HepG2 (cell line): ENCODE results near the gene SYN1. TPM values are rescaled to one million over a fixed set of nuclear protein-coding genes. Genes with fewer than 3 reads are reported as not detected.

ENCODE experiments used
- ATAC-seq: fragments of 200-7000 bp; cut with Tn5 transposase; 3 replicates; pipeline ENCODE4 v1.9.1; 2020; ENCODE audit warnings: mild to moderate bottlenecking, moderate library complexity
- BruUV-seq: library from RNA; stranded (reverse); fragments of 400-500 nt; replicated peaks from 2 replicates; lab custom pipeline; 2021; lab: Mats Ljungman, UMichigan
- CTCF ChIA-PET: fragments of 300-600 bp; formaldehyde crosslinking; extraction: SDS; loops from one replicate; lab custom pipeline; 2021; ENCODE audit warnings: low total read pairs, inconsistent platforms, low intra/inter-chr PET ratio; lab: Yijun Ruan, JAX
- POLR2A ChIA-PET: fragments of 350-600 bp; sonication (Branson Sonifier 250); formaldehyde crosslinking; loops from one replicate; lab custom pipeline; 2020; ENCODE audit warnings: antibody characterized with exemption, inconsistent platforms; lab: Yijun Ruan, JAX
- DNase-seq: peaks from one replicate; pipeline ENCODE4 v3.0.0-alpha.2; 2015; ENCODE audit warnings: low spot score
- FAIRE-seq: peaks from 3 replicates; lab custom pipeline; 2011; peaks lifted over from hg19 to GRCh38; lab: Jason Lieb, UNC
- H2AFZ ChIP-seq: one replicate; pipeline ENCODE4 v1.6.1; 2011; ENCODE audit warnings: low read length, inconsistent platforms
- H3K27ac ChIP-seq: fragments of 300-600 bp; 3 replicates; pipeline ENCODE4 v1.8.0; 2011; ENCODE audit warnings: mixed run types, mild to moderate bottlenecking, mixed read lengths, low read length, inconsistent platforms; ENCODE audit not compliant: insufficient read depth; ENCODE audit errors: extremely low read length
- H3K27me3 ChIP-seq, 2 experiments: fragments of 200-600 bp in 1 of 2; 2 replicates in 1 of 2; 3 replicates in 1 of 2; pipeline versions ENCODE4 v1.6.0 to v1.8.0; 2011; ENCODE audit warnings: low read length in 2 of 2, mild to moderate bottlenecking in 2 of 2, moderate library complexity in 2 of 2, inconsistent platforms in 1 of 2; ENCODE audit not compliant: insufficient read depth in 2 of 2, control insufficient read depth in 1 of 2
- H3K36me3 ChIP-seq, 2 experiments: fragments of 200-600 bp in 1 of 2; replicated peaks in 1 of 2; 2 replicates in 1 of 2; 3 replicates in 1 of 2; pipeline versions ENCODE4 v1.5.1 to v1.8.0; 2011; ENCODE audit warnings: low read length in 2 of 2, inconsistent platforms in 1 of 2; ENCODE audit not compliant: insufficient read depth in 2 of 2, control insufficient read depth in 1 of 2
- H3K4me1 ChIP-seq: 2 replicates; pipeline ENCODE4 v1.5.1; 2012; ENCODE audit warnings: low read length, inconsistent platforms; ENCODE audit not compliant: insufficient read depth
- H3K4me2 ChIP-seq: 2 replicates; pipeline ENCODE4 v1.6.0; 2011; ENCODE audit warnings: low read depth, low read length, inconsistent platforms
- H3K4me3 ChIP-seq, 3 experiments: fragments of 200-600 bp in 1 of 3; sonication (generic), shearing (Covaris generic) in 1 of 3; replicated peaks in 1 of 3; 2 replicates each; pipeline ENCODE4 v1.5.1; 2011 to 2016; ENCODE audit warnings: low read length in 3 of 3, inconsistent platforms in 2 of 3, low read depth in 2 of 3, mild to moderate bottlenecking in 2 of 3, control low read depth in 1 of 3, mixed read lengths in 1 of 3; ENCODE audit not compliant: insufficient read depth in 1 of 3
- H3K79me2 ChIP-seq: one replicate; pipeline ENCODE4 v1.6.1; 2011; ENCODE audit warnings: low read length, inconsistent platforms; ENCODE audit not compliant: insufficient read depth
- H3K9ac ChIP-seq: 2 replicates; pipeline ENCODE4 v1.6.0; 2011; ENCODE audit warnings: mild to moderate bottlenecking, low read depth, low read length, inconsistent platforms; ENCODE audit not compliant: insufficient read depth
- H3K9me3 ChIP-seq: 2 replicates; pipeline ENCODE4 v1.5.1; 2012; ENCODE audit warnings: mild to moderate bottlenecking, low read length
- H4K20me1 ChIP-seq: 2 replicates; pipeline ENCODE4 v1.6.0; 2011; ENCODE audit warnings: inconsistent platforms, mild to moderate bottlenecking, low read length, moderate library complexity; ENCODE audit not compliant: insufficient read depth
- GABPB1 ChIP-seq: IDR thresholded peaks from 2 replicates; pipeline ENCODE4 v1.6.1; 2016; ENCODE audit warnings: mild to moderate bottlenecking, missing genetic modification reagents, moderate library complexity, missing compliant biosample characterization
- ZFP41 ChIP-seq: sonication (generic); formaldehyde crosslinking; IDR thresholded peaks from 2 replicates; pipeline ENCODE4 v1.4.0; 2020; ENCODE audit warnings: mild to moderate bottlenecking, missing genetic modification reagents, borderline replicate concordance
- ZNF253 ChIP-seq: sonication (generic); formaldehyde crosslinking; IDR thresholded peaks from 2 replicates; pipeline ENCODE4 v1.8.0; 2022; ENCODE audit warnings: mild to moderate bottlenecking, missing genetic modification reagents, borderline replicate concordance
- ZNF777 ChIP-seq: sonication (generic); formaldehyde crosslinking; IDR thresholded peaks from 2 replicates; pipeline ENCODE4 v1.4.0; 2020; ENCODE audit warnings: missing genetic modification reagents
- WGBS: methylation state at CpG from one replicate; pipeline ENCODE4 v1.1.6; 2017; ENCODE audit warnings: low lambda C conversion rate; 5-methylcytosine and 5-hydroxymethylcytosine counted together
- in situ Hi-C: cut with HindIII; loops from 2 replicates; pipeline ENCODE4 v1.10.0; 2017; ENCODE audit warnings: low pct_unique_long_range_greater_than_20kb; ENCODE audit not compliant: extremely low pct_ligation_motif_present
- intact Hi-C: fragments of 100-400 bp; cut with micrococcal nuclease; formaldehyde crosslinking; loops from one replicate; pipeline ENCODE4 v1.10.0; 2022; ENCODE audit not compliant: unreplicated experiment
- polyA plus RNA-seq, 8 experiments: library from polyadenylated mRNA; depleted of rRNA in 3 of 8; stranded (reverse) in 7 of 8; unstranded in 1 of 8; fragments of >200 nt; fragmentation: Illumina TruSeq in 4 of 8; extraction: Trizol in 4 of 8; gene quantifications; 2 replicates each; pipeline versions ENCODE4 v1.2.1 to v1.2.3, GENCODE V29; 2011 to 2016; ENCODE audit warnings: low read depth in 4 of 8, missing spikeins in 1 of 8, mixed read lengths in 1 of 8; ENCODE audit not compliant: insufficient read depth in 1 of 8
- total RNA-seq, 5 experiments: library from RNA; depleted of rRNA; stranded (reverse); fragments of >200 nt; fragmentation: Illumina TruSeq; extraction: Trizol; gene quantifications; 2 replicates each; pipeline ENCODE4 v1.2.3, GENCODE V29; 2016; ENCODE audit warnings: low read depth in 1 of 5
- TF ChIP-seq, protein P1 (sequence below): sonication (generic); formaldehyde crosslinking; IDR thresholded peaks from 2 replicates; pipeline ENCODE4 v1.5.1; 2020; ENCODE audit warnings: mild to moderate bottlenecking, missing genetic modification reagents, moderate library complexity
- TF ChIP-seq, protein P2 (sequence below), 2 experiments: sonication (generic) in 1 of 2; formaldehyde crosslinking in 1 of 2; IDR thresholded peaks; 2 replicates each; pipeline versions ENCODE4 v1.4.0 to v1.6.1; 2018 to 2020; ENCODE audit warnings: missing genetic modification reagents in 2 of 2, borderline replicate concordance in 1 of 2, low read depth in 1 of 2, mild to moderate bottlenecking in 1 of 2, missing biosample characterization in 1 of 2
- TF ChIP-seq, protein P3 (sequence below): sonication (generic); formaldehyde crosslinking; IDR thresholded peaks from 2 replicates; pipeline ENCODE4 v1.4.0; 2020; ENCODE audit warnings: missing genetic modification reagents

Gene SYN1
- total and polyA plus RNA-seq, 2 of the 13 experiments (the other 11 are each of a cell fraction or from before 2014, with no cell fraction given): not detected

DNA sequence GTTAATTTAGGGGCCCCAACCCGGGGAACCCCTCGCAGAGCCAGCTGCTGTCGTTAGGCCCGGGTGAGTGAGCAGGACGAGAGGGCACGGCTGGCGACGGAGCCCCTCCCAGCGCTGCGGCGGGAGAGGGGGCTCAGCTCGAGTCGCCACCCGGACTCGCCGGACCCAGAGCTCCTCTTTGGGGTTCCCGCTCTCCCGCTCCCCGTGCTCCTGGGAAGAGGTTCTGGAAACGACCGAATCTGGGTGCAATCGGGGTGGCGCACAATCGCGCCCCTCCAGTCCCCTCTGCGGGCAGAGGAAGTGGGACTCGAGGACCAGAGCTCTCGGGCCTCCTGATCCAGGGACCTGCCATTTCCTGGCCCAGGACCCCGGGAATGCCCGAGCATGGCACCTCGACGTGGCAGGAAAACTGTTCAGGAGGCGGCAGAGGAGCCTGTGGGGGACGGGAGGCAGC is 95.9 kb downstream of the SYN1 start:
- Histone ChIP-seq H3K79me2 (no peaks in the 10 kb centered on the region), H3K9ac (no peak overlapping the region), H3K9me3 (no peaks in the 10 kb centered on the region), H3K36me3 (no peaks in the 10 kb centered on the region), H3K4me1 (no peaks in the 10 kb centered on the region), H3K27ac (no peak overlapping the region)
- in situ Hi-C loops: loop anchor here (5.0 kb wide), 1 partner anchor 331 kb away; the partner anchor contains the start of gene UBA1
- POLR2A ChIA-PET: interaction anchor here (0.5 to 1.0 kb wide), 3 partner anchors 40 to 333 kb away, joined by 3 read pairs; no protein-coding TSS in a partner anchor
- 0 out of 2 replicates have a peak, but pooled peaks have one; percentile 16 for TF ChIP-seq GABPB1
- no peak for TF ChIP-seq ZNF253 (CRISPR knock-in tag)
- no peak for TF ChIP-seq ZFP41 (CRISPR knock-in tag)
- TF ChIP-seq, protein P1, sequence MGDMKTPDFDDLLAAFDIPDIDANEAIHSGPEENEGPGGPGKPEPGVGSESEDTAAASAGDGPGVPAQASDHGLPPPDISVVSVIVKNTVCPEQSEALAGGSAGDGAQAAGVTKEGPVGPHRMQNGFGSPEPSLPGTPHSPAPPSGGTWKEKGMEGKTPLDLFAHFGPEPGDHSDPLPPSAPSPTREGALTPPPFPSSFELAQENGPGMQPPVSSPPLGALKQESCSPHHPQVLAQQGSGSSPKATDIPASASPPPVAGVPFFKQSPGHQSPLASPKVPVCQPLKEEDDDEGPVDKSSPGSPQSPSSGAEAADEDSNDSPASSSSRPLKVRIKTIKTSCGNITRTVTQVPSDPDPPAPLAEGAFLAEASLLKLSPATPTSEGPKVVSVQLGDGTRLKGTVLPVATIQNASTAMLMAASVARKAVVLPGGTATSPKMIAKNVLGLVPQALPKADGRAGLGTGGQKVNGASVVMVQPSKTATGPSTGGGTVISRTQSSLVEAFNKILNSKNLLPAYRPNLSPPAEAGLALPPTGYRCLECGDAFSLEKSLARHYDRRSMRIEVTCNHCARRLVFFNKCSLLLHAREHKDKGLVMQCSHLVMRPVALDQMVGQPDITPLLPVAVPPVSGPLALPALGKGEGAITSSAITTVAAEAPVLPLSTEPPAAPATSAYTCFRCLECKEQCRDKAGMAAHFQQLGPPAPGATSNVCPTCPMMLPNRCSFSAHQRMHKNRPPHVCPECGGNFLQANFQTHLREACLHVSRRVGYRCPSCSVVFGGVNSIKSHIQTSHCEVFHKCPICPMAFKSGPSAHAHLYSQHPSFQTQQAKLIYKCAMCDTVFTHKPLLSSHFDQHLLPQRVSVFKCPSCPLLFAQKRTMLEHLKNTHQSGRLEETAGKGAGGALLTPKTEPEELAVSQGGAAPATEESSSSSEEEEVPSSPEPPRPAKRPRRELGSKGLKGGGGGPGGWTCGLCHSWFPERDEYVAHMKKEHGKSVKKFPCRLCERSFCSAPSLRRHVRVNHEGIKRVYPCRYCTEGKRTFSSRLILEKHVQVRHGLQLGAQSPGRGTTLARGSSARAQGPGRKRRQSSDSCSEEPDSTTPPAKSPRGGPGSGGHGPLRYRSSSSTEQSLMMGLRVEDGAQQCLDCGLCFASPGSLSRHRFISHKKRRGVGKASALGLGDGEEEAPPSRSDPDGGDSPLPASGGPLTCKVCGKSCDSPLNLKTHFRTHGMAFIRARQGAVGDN (CRISPR knock-in tag): 0 out of 2 replicates have a peak, but pooled peaks have one; percentile 18
- TF ChIP-seq, protein P2, sequence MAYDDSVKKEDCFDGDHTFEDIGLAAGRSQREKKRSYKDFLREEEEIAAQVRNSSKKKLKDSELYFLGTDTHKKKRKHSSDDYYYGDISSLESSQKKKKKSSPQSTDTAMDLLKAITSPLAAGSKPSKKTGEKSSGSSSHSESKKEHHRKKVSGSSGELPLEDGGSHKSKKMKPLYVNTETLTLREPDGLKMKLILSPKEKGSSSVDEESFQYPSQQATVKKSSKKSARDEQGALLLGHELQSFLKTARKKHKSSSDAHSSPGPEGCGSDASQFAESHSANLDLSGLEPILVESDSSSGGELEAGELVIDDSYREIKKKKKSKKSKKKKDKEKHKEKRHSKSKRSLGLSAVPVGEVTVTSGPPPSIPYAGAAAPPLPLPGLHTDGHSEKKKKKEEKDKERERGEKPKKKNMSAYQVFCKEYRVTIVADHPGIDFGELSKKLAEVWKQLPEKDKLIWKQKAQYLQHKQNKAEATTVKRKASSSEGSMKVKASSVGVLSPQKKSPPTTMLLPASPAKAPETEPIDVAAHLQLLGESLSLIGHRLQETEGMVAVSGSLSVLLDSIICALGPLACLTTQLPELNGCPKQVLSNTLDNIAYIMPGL (CRISPR knock-in tag; IDR thresholded peaks at IDR 0.05; ENCODE audit: borderline replicate concordance in 1 of 2, low read depth in 1 of 2): peak in 1 of 2 experiments; percentile 11; a peak in 1 of 4 replicates
- peak; percentile 30 for TF ChIP-seq ZNF777 (CRISPR knock-in tag)
- TF ChIP-seq, protein P3, sequence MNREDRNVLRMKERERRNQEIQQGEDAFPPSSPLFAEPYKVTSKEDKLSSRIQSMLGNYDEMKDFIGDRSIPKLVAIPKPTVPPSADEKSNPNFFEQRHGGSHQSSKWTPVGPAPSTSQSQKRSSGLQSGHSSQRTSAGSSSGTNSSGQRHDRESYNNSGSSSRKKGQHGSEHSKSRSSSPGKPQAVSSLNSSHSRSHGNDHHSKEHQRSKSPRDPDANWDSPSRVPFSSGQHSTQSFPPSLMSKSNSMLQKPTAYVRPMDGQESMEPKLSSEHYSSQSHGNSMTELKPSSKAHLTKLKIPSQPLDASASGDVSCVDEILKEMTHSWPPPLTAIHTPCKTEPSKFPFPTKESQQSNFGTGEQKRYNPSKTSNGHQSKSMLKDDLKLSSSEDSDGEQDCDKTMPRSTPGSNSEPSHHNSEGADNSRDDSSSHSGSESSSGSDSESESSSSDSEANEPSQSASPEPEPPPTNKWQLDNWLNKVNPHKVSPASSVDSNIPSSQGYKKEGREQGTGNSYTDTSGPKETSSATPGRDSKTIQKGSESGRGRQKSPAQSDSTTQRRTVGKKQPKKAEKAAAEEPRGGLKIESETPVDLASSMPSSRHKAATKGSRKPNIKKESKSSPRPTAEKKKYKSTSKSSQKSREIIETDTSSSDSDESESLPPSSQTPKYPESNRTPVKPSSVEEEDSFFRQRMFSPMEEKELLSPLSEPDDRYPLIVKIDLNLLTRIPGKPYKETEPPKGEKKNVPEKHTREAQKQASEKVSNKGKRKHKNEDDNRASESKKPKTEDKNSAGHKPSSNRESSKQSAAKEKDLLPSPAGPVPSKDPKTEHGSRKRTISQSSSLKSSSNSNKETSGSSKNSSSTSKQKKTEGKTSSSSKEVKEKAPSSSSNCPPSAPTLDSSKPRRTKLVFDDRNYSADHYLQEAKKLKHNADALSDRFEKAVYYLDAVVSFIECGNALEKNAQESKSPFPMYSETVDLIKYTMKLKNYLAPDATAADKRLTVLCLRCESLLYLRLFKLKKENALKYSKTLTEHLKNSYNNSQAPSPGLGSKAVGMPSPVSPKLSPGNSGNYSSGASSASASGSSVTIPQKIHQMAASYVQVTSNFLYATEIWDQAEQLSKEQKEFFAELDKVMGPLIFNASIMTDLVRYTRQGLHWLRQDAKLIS (CRISPR knock-in tag): no peak
- TF ChIP-seq, all 625 proteins: peak for 4
- Histone ChIP-seq H4K20me1 (no peaks in the 10 kb centered on the region), H3K4me2 (peak overlapping the region; percentile 73), H2AFZ (peak overlapping the region; percentile 15), H3K4me3 (peak overlapping the region; percentile 34 to 69 (median 51); a peak in 4 of 6 replicates), H3K27me3 (peaks cover 0 to 5% of the 10 kb centered on the region in 2 experiments; a peak in 1 of 5 replicates)
- intact Hi-C loops: loop anchor here (2.0 kb wide), 1 partner anchor 27 kb away; no protein-coding TSS in a partner anchor
- no TSS peak for BruUV-seq
- peak; percentile 65 for ATAC-seq
- DNase-seq: no peak
- FAIRE-seq: no peak
- WGBS: 0% methylated on average over 1 of the region's 34 CpGs
- CTCF ChIA-PET: interaction anchor here (0.9 to 1.2 kb wide), 2 partner anchors 27 to 330 kb away, joined by 5 to 7 read pairs; partner anchors contain the start of gene UBA1
